Hepatocyte (in vitro differentiated cells): Measurements from ENCODE around the gene MSMO1. TPM values are rescaled to one million over a fixed set of nuclear protein-coding genes. Genes with fewer than 3 reads are reported as not detected.
A peak's percentile ranks its signal among the peaks of the same experiment; 100 is the strongest.

Source experiments
- DNase-seq: peaks from one replicate; pipeline ENCODE4 v3.0.0-alpha.2; 2016; ENCODE audit warnings: low spot score
- H2AFZ ChIP-seq: fragments of 200-600 bp; sonication (generic); 2 replicates; pipeline ENCODE4 v1.6.0; 2016; ENCODE audit warnings: antibody characterized with exemption, mild to moderate bottlenecking
- H3K27ac ChIP-seq: fragments of 200-600 bp; sonication (generic); 2 replicates; pipeline ENCODE4 v1.5.1; 2016; ENCODE audit warnings: mild to moderate bottlenecking
- H3K27me3 ChIP-seq: fragments of 200-600 bp; sonication (generic); 2 replicates; pipeline ENCODE4 v1.6.1; 2016
- H3K36me3 ChIP-seq: fragments of 200-600 bp; sonication (generic); replicated peaks from 2 replicates; pipeline ENCODE4 v1.5.1; 2016; ENCODE audit warnings: low read depth; ENCODE audit not compliant: insufficient read depth
- H3K4me1 ChIP-seq: fragments of 200-600 bp; sonication (generic); 2 replicates; pipeline ENCODE4 v1.5.1; 2016; ENCODE audit warnings: mild to moderate bottlenecking, moderate library complexity; ENCODE audit not compliant: insufficient read depth
- H3K4me2 ChIP-seq: fragments of 200-600 bp; sonication (generic); 2 replicates; pipeline ENCODE4 v1.6.0; 2016
- H3K4me3 ChIP-seq: fragments of 200-600 bp; sonication (generic); 2 replicates; pipeline ENCODE4 v1.5.1; 2016; ENCODE audit warnings: mild to moderate bottlenecking
- H3K79me2 ChIP-seq: fragments of 200-600 bp; sonication (generic); 2 replicates; pipeline ENCODE4 v1.6.0; 2017; ENCODE audit warnings: mild to moderate bottlenecking
- H3K9me2 ChIP-seq: fragments of 200-600 bp; sonication (generic); replicated peaks from 2 replicates; pipeline ENCODE4 v1.6.0; 2017; ENCODE audit warnings: mild to moderate bottlenecking; ENCODE audit not compliant: insufficient read depth
- H3K9me3 ChIP-seq: fragments of 200-600 bp; sonication (generic); 2 replicates; pipeline ENCODE4 v1.5.1; 2016; ENCODE audit warnings: low read depth, mild to moderate bottlenecking
- H4K20me1 ChIP-seq: fragments of 200-600 bp; sonication (generic); 2 replicates; pipeline ENCODE4 v1.6.0; 2016; ENCODE audit warnings: mild to moderate bottlenecking; ENCODE audit not compliant: insufficient read depth, poor library complexity, severe bottlenecking
- EZH2 ChIP-seq: fragments of 200-600 bp; sonication (generic); IDR thresholded peaks from 2 replicates; pipeline ENCODE4 v1.6.1; 2016; ENCODE audit warnings: antibody characterized with exemption, mild to moderate bottlenecking, borderline replicate concordance
- EZH2phosphoT487 ChIP-seq: fragments of 200-600 bp; sonication (generic); IDR thresholded peaks from one replicate; pipeline ENCODE4 v1.6.1; 2018; ENCODE audit warnings: antibody characterized with exemption, mild to moderate bottlenecking, low read depth, moderate library complexity; ENCODE audit not compliant: unreplicated experiment, severe bottlenecking
- WGBS: methylation state at CpG from one replicate; pipeline ENCODE4 v1.1.6; 2016; ENCODE audit warnings: low lambda C conversion rate; ENCODE audit errors: missing lambda C conversion rate; 5-methylcytosine and 5-hydroxymethylcytosine counted together
- polyA plus RNA-seq: library from polyadenylated mRNA; unstranded; fragments of >200 nt; fragmentation: Nextera tagmentation; extraction: Ambion mirVana; gene quantifications from 2 replicates; pipeline ENCODE4 v1.2.1, GENCODE V29; 2016
- total RNA-seq: library from RNA; depleted of rRNA; stranded (reverse); fragments of >200 nt; gene quantifications from 2 replicates; pipeline ENCODE4 v1.2.3, GENCODE V29; 2014
- TF ChIP-seq, protein P1 (sequence below): fragments of 200-600 bp; sonication (generic); IDR thresholded peaks from 2 replicates; pipeline ENCODE4 v1.5.1; 2016; ENCODE audit warnings: antibody characterized with exemption, mild to moderate bottlenecking; ENCODE audit not compliant: poor library complexity

The MSMO1 gene
- total and polyA plus RNA-seq, 2 experiments from 2014 or later, result 391 to 747 TPM

DNA sequence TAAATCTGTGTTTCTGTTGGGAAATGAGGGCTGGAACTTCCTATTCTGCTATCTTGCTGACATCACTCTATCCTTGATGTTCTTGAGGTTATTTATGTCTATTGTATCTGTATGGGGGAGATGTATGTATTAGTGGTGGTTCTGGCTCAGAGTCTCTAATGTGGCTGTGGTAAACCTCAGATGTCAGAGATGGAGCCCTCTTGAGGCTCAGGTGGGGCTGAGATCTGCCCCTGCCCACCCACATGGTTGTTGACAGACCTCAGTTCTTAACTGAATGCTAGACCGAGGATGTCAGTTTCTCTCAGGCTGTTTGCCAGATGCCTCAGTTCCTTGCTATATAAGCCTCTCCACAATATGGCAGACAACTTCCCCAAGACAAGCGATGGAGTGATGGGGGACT lies 48.0 kb downstream of the MSMO1 start:
- H3K27me3 ChIP-seq, result peaks cover 5% of the 10 kb centered on the region
- no peak overlapping the region for H3K4me2 ChIP-seq
- H3K9me2 ChIP-seq, result no peaks in the 10 kb centered on the region
- H3K4me3 ChIP-seq, result no peak overlapping the region
- WGBS, result 78% methylated on average over 2 of the region's 2 CpGs
- H2AFZ ChIP-seq, result no peak overlapping the region
- H3K27ac ChIP-seq, result no peak overlapping the region
- no peaks in the 10 kb centered on the region for H3K4me1 ChIP-seq
- no peaks in the 10 kb centered on the region for H4K20me1 ChIP-seq
- H3K79me2 ChIP-seq, result no peaks in the 10 kb centered on the region
- no peaks in the 10 kb centered on the region for H3K36me3 ChIP-seq
- no peak for DNase-seq
- no peaks in the 10 kb centered on the region for H3K9me3 ChIP-seq
- TF ChIP-seq, protein P1, sequence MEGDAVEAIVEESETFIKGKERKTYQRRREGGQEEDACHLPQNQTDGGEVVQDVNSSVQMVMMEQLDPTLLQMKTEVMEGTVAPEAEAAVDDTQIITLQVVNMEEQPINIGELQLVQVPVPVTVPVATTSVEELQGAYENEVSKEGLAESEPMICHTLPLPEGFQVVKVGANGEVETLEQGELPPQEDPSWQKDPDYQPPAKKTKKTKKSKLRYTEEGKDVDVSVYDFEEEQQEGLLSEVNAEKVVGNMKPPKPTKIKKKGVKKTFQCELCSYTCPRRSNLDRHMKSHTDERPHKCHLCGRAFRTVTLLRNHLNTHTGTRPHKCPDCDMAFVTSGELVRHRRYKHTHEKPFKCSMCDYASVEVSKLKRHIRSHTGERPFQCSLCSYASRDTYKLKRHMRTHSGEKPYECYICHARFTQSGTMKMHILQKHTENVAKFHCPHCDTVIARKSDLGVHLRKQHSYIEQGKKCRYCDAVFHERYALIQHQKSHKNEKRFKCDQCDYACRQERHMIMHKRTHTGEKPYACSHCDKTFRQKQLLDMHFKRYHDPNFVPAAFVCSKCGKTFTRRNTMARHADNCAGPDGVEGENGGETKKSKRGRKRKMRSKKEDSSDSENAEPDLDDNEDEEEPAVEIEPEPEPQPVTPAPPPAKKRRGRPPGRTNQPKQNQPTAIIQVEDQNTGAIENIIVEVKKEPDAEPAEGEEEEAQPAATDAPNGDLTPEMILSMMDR, result no peak
- TF ChIP-seq EZH2 (no peak), EZH2phosphoT487 (no peak)

GRCh38 chr4:165378398-165378744 lies 50.9 kb downstream of the MSMO1 start:
- peak overlapping the region; percentile 62 for H3K27ac ChIP-seq
- H3K4me1 ChIP-seq, result no peaks in the 10 kb centered on the region
- peak overlapping the region; percentile 77 for H3K4me2 ChIP-seq
- 65% methylated on average over 1 of the region's 1 CpG for WGBS
- DNase-seq, result no peak
- no peaks in the 10 kb centered on the region for H4K20me1 ChIP-seq
- TF ChIP-seq, protein P1, result no peak
- TF ChIP-seq EZH2 (no peak), EZH2phosphoT487 (no peak)
- no peaks in the 10 kb centered on the region for H3K9me2 ChIP-seq
- H3K27me3 ChIP-seq, result peaks cover 5% of the 10 kb centered on the region
- H3K9me3 ChIP-seq, result no peaks in the 10 kb centered on the region
- no peaks in the 10 kb centered on the region for H3K79me2 ChIP-seq
- peak overlapping the region; percentile 88 for H2AFZ ChIP-seq
- peak overlapping the region; percentile 66 for H3K4me3 ChIP-seq
- no peaks in the 10 kb centered on the region for H3K36me3 ChIP-seq

- Histone ChIP-seq H3K27me3 (peaks cover 5% of the 10 kb centered on the region), H2AFZ (peak within 1 kb of the TSS; percentile 88), H3K36me3 (no peaks in the 10 kb centered on the region), H3K4me3 (peak within 1 kb of the TSS; percentile 66), H3K27ac (peak within 1 kb of the TSS; percentile 62), H3K79me2 (no peaks in the 10 kb centered on the region), H3K4me1 (no peaks in the 10 kb centered on the region), H3K9me3 (no peaks in the 10 kb centered on the region), H4K20me1 (no peaks in the 10 kb centered on the region), H3K9me2 (no peaks in the 10 kb centered on the region), H3K4me2 (peak within 1 kb of the TSS; percentile 77)
- 1% methylated on average over 79 of the region's 82 CpGs for WGBS
- peak; percentile 93 for DNase-seq
- TF ChIP-seq, protein P1, result peak; percentile 39
- TF ChIP-seq EZH2phosphoT487 (no peak), EZH2 (no peak)
Measured at GRCh38 chr4:165378745-165379677, 51.5 kb downstream of the MSMO1 start, which contains the start of gene CPE. Gene CPE (plus strand): TSS chr4:165379008. CDS start chr4:165379222, 214 bp downstream.
